K562 (cell line): ENCODE measurements around the gene GLP1R. TPM values are rescaled to one million over a fixed set of nuclear protein-coding genes. Genes with fewer than 3 reads are reported as not detected.

ENCODE experiments used
- AFF1 ChIP-seq, 2 experiments: fragments of 450-650 bp; IDR thresholded peaks; 2 replicates each; pipeline ENCODE4 v1.6.1; 2018; ENCODE audit warnings: mild to moderate bottlenecking in 2 of 2, low read depth in 1 of 2; ENCODE audit not compliant: partially characterized antibody in 2 of 2
- ARID1B ChIP-seq: fragments of 450-650 bp; IDR thresholded peaks from 2 replicates; pipeline ENCODE4 v1.6.1; 2016; ENCODE audit warnings: antibody characterized with exemption, mild to moderate bottlenecking, inconsistent platforms
- ARID3A ChIP-seq: IDR thresholded peaks from 2 replicates; pipeline ENCODE4 v1.6.1; 2012; ENCODE audit warnings: low read depth, low read length, improper control_type of control experiment, borderline replicate concordance
- CTBP1 ChIP-seq: fragments of 450-650 bp; IDR thresholded peaks from 2 replicates; pipeline ENCODE4 v1.6.1; 2016; ENCODE audit warnings: borderline replicate concordance
- MAZ ChIP-seq, 2 experiments: fragments of 450-650 bp in 1 of 2; sonication (generic) in 1 of 2; formaldehyde crosslinking; IDR thresholded peaks in 1 of 2; conservative IDR thresholded peaks in 1 of 2; 2 replicates each; pipeline versions ENCODE4 v1.4.0 to v1.5.0; 2020; ENCODE audit warnings: mild to moderate bottlenecking in 1 of 2, missing genetic modification reagents in 1 of 2
- MBD1 ChIP-seq: fragments of 250-450 bp; sonication (Bioruptor Pico); IDR thresholded peaks from 2 replicates; pipeline ENCODE4 v1.8.0; 2022; ENCODE audit warnings: inconsistent platforms
- MEF2D ChIP-seq: conservative IDR thresholded peaks from 2 replicates; pipeline ENCODE4 v1.6.1; 2016; ENCODE audit warnings: low read depth, missing genetic modification characterization, missing compliant biosample characterization
- PHTF2 ChIP-seq: fragments of 250-450 bp; sonication (Bioruptor Pico); IDR thresholded peaks from 2 replicates; pipeline ENCODE4 v1.5.0; 2021; ENCODE audit warnings: mild to moderate bottlenecking
- POLR2B ChIP-seq: fragments of 450-650 bp; IDR thresholded peaks from 2 replicates; pipeline ENCODE4 v1.6.1; 2018; ENCODE audit warnings: low read depth; ENCODE audit not compliant: partially characterized antibody
- SP1 ChIP-seq: sonication (generic); formaldehyde crosslinking; IDR thresholded peaks from 2 replicates; pipeline ENCODE4 v1.8.1; 2022; ENCODE audit warnings: mild to moderate bottlenecking, missing genetic modification reagents
- ZFX ChIP-seq: sonication (generic); formaldehyde crosslinking; IDR thresholded peaks from 2 replicates; pipeline ENCODE4 v1.8.0; 2022; ENCODE audit warnings: mild to moderate bottlenecking, missing genetic modification reagents, moderate library complexity
- ZNF445 ChIP-seq: fragments of 250-450 bp; sonication (Bioruptor Pico); IDR thresholded peaks from 2 replicates; pipeline ENCODE4 v1.4.0; 2020; ENCODE audit warnings: low read depth, mild to moderate bottlenecking, moderate library complexity
- ZNF551 ChIP-seq: fragments of 250-450 bp; sonication (Bioruptor Pico); IDR thresholded peaks from 2 replicates; pipeline ENCODE4 v1.5.0; 2021; ENCODE audit warnings: mild to moderate bottlenecking, moderate library complexity
- ZNF75A ChIP-seq: fragments of 450-650 bp; formaldehyde crosslinking; IDR thresholded peaks from 2 replicates; pipeline ENCODE4 v1.4.0; 2020; ENCODE audit warnings: mild to moderate bottlenecking
- ZNF785 ChIP-seq: fragments of 250-450 bp; sonication (Bioruptor Pico); IDR thresholded peaks from 2 replicates; pipeline ENCODE4 v1.4.0; 2020; ENCODE audit warnings: mild to moderate bottlenecking
- ZSCAN32 ChIP-seq: fragments of 450-650 bp; formaldehyde crosslinking; IDR thresholded peaks from 2 replicates; pipeline ENCODE4 v1.4.0; 2020; ENCODE audit warnings: mild to moderate bottlenecking, moderate library complexity
- polyA plus RNA-seq, 8 experiments: library from polyadenylated mRNA; depleted of rRNA in 4 of 8; stranded (reverse) in 5 of 8; unstranded in 3 of 8; fragments of >200 nt; fragmentation: Nextera tagmentation in 2 of 8; fragmentation: Illumina TruSeq in 1 of 8; extraction: Ambion mirVana in 2 of 8; extraction: Trizol in 1 of 8; gene quantifications; 2 replicates each; pipeline versions ENCODE4 v1.2.1 to v1.2.3, GENCODE V29; 2011 to 2014; ENCODE audit warnings: inconsistent platforms in 1 of 8, missing spikeins in 1 of 8
- total RNA-seq, 7 experiments: library from RNA; depleted of rRNA in 6 of 7; stranded (reverse); fragments of >200 nt in 6 of 7; fragmentation: Illumina TruSeq in 2 of 7; extraction: Trizol in 2 of 7; gene quantifications; 2 replicates each; pipeline versions ENCODE4 v1.2.1 to v1.2.3, GENCODE V29; 2011 to 2021; ENCODE audit warnings: low replicate concordance in 1 of 7
- TF ChIP-seq, protein P1 (sequence below): fragments of 450-650 bp; IDR thresholded peaks from 2 replicates; pipeline ENCODE4 v1.6.1; 2016; ENCODE audit warnings: mild to moderate bottlenecking

The GLP1R gene
- total and polyA plus RNA-seq, 9 of the 15 experiments (the other 6 are each of a cell fraction or from before 2014, with no cell fraction given) = not detected

GRCh38 chr6:39037082-39037508 lies 11.5 kb upstream of the GLP1R start (continued):
- no peak for TF ChIP-seq ZSCAN32 (CRISPR knock-in tag)
- TF ChIP-seq, protein P1, sequence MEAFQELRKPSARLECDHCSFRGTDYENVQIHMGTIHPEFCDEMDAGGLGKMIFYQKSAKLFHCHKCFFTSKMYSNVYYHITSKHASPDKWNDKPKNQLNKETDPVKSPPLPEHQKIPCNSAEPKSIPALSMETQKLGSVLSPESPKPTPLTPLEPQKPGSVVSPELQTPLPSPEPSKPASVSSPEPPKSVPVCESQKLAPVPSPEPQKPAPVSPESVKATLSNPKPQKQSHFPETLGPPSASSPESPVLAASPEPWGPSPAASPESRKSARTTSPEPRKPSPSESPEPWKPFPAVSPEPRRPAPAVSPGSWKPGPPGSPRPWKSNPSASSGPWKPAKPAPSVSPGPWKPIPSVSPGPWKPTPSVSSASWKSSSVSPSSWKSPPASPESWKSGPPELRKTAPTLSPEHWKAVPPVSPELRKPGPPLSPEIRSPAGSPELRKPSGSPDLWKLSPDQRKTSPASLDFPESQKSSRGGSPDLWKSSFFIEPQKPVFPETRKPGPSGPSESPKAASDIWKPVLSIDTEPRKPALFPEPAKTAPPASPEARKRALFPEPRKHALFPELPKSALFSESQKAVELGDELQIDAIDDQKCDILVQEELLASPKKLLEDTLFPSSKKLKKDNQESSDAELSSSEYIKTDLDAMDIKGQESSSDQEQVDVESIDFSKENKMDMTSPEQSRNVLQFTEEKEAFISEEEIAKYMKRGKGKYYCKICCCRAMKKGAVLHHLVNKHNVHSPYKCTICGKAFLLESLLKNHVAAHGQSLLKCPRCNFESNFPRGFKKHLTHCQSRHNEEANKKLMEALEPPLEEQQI = peak; percentile 91
- no peak for TF ChIP-seq ZNF445 (CRISPR knock-in tag)
- no peak for TF ChIP-seq MBD1 (CRISPR knock-in tag)
- peak in 1 of 2 experiments; percentile 73; a peak in 1 of 4 replicates for TF ChIP-seq MAZ (CRISPR knock-in tag; conservative IDR thresholded peaks at IDR 0.05 in 1 of 2, IDR thresholded peaks at IDR 0.05 in 1 of 2)
- 0 out of 2 replicates have a peak, but pooled peaks have one; percentile 41 for TF ChIP-seq SP1 (CRISPR knock-in tag)
- TF ChIP-seq ARID3A = no peak
- no peak for TF ChIP-seq ZNF551
- TF ChIP-seq ARID1B = peak; percentile 92
- TF ChIP-seq CTBP1 = peak; percentile 42; the same call in 1 of the 2 replicates
- peak in 1 of 2 experiments; percentile 25 for TF ChIP-seq AFF1 (IDR thresholded peaks at IDR 0.05; ENCODE audit: low read depth in 1 of 2, partially characterized antibody in 2 of 2)
- 0 out of 2 replicates have a peak, but pooled peaks have one; percentile 39 for TF ChIP-seq MEF2D (tag)
- no peak for TF ChIP-seq POLR2B
- TF ChIP-seq PHTF2 (CRISPR knock-in tag) = no peak
- TF ChIP-seq ZNF75A = no peak
- no peak for TF ChIP-seq ZFX (CRISPR knock-in tag)
- TF ChIP-seq ZNF785 = no peak
